HK-2 (cell line): ENCODE results near the gene MAP2K5.

Source experiments
- DNase-seq: peaks from one replicate; pipeline ENCODE4 v3.0.0-alpha.2; 2018; ENCODE audit not compliant: unreplicated experiment

The MAP2K5 gene

GRCh38 chr15:67838789-67839332 is 296.4 kb downstream of the MAP2K5 start:
- peak; percentile 63 for DNase-seq

- no peak for DNase-seq
Measured at GRCh38 chr15:67839499-67839928, 297.0 kb downstream of the MAP2K5 start.

- peak; percentile 82 for DNase-seq
Measured at GRCh38 chr15:67839929-67840748, 297.6 kb downstream of the MAP2K5 start, which contains the start of gene RNU6-1. Gene RNU6-1 (minus strand): TSS chr15:67840045.

GRCh38 chr15:67840749-67841512 is 298.4 kb downstream of the MAP2K5 start:
- no peak for DNase-seq

DNA sequence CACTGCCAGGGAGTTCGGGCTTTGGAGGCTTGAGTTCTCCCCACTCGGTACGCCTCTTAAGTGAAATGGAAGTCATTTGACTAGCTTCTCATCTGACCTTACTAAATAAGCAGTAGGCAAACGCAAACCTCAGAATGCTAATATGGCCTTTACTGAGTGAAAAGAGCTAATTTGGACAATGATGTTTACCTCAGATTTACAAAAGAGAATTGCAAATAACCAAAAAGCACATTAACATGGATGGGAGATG is 298.9 kb downstream of the MAP2K5 start:
- DNase-seq = no peak

- no peak for DNase-seq
Measured at GRCh38 chr15:67843092-67843501, 300.6 kb downstream of the MAP2K5 start.

DNA sequence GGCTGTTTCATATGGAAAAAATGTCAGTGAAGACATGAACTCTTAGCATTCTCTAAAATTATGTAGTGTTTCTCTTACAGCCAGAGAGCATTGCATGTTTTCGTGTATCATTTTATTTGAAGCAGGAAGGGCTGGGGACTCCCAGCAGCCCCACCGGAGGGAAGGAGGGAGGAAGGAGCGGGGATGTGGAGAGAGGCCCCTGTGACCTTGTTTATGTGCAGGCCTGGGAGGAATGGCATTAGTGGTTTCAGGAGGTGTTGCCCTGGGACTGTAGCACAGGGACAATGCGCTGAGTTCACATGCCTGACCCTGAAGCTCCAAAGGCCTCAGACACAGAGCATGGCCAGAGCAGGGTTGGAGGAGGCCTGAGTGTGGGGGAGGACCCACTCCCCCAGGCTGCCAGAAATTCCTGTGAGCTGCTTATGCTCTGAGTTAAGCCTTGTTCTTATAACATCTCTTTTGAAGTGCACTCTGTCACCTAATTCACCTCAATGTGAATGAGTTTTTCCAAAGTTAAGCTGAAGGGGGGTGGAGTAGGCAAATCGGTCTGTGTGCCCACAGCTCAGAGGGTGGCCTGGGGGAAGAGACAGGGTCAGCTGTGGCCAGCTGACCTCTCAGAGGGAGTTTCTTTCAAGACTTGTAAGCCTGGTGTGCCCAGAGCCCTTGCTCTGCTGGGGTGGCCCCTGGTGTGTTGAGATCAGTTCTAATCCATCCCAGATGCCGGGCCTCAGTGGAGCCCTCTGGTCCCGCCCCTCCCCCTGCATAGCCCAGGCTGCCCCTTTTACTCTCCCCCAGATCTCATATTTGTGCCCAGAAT is 301.3 kb downstream of the MAP2K5 start:
- DNase-seq = no peak

GRCh38 chr15:67845974-67846373 is 303.5 kb downstream of the MAP2K5 start:
- no peak for DNase-seq

DNA sequence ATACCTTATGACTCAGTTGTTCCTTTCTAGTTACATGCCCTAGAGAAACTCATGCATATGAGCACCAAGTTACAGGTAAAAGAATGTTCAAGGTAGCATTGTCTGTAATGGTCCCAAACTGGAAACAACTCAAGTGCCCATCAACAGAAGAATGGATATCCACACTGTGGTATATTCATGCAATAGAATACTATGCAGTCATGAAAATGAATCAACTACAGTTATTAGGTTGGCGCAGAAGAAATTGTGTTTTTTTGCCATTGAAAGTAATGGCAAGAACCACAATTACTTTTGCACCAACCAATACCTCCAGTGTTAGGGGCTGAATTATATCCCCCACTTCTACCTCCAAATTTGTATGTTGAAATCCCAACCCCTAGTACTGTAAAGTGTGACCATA is 307.0 kb downstream of the MAP2K5 start:
- DNase-seq = no peak

DNA sequence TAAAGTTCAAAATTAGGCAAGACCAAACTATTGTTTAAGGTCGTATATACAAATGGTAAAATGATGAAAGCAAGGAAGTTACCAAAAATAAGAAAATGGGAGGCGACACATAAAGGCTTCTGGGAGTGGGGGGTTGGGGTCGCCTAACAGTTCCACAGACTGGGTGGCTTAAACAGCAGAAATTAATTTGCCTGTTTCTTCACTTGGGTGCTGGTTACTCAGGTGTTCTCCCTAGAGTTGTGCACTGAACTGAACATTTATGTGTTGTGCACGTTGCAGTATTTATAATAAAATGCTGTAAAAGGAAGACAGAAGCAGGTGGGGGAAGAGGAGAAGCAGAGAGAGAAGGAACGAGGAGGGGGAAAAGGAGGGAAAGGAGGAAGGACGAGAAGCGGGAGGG is 307.8 kb downstream of the MAP2K5 start:
- no peak for DNase-seq

GRCh38 chr15:67850994-67851571 is 308.6 kb downstream of the MAP2K5 start:
- no peak for DNase-seq

GRCh38 chr15:67852418-67852817 is 309.9 kb downstream of the MAP2K5 start:
- DNase-seq = no peak

DNA sequence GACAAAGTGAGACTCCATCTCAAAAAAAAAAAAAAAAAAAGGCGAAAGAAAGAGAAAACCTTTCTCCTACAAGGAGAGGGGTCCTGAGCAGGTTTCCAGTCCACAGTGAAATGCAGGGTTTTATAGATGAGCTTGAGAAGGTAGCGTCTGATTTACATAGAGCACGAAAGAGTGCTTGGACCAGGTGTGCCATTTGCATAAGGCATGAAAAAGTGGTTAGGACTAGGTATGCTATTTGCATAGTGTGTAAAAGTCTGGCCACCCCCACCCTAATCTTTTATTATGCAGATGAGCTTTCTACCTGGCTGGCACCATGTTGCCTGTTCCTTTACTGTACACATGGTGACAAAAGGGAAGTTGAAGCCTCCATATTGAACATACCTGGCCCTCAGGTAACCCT is 311.0 kb downstream of the MAP2K5 start:
- no peak for DNase-seq

DNA sequence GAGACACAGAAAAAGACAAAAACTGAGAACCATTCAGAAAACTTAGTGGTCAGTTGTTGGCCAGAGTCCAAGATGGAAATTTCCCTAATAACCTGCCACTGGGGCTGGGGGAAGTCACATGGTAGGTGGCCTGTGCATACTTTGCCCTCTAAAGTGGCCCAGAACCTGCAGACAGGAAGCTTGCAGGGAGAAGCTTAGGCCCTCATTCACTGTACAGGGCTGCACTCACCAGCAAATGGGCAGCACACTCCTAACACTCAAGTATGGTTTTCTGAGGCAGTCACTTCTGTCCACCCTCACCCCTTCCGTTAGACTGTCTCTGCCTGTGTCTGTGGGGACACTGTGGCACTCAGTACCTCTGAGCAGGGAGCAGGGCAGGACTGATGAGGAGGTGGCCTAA is 311.9 kb downstream of the MAP2K5 start:
- no peak for DNase-seq

- DNase-seq = no peak
Measured at GRCh38 chr15:67855842-67856241, 313.3 kb downstream of the MAP2K5 start.
